ENCODE data around the gene TBC1D2B.

TBC1D2B gene

DNA sequence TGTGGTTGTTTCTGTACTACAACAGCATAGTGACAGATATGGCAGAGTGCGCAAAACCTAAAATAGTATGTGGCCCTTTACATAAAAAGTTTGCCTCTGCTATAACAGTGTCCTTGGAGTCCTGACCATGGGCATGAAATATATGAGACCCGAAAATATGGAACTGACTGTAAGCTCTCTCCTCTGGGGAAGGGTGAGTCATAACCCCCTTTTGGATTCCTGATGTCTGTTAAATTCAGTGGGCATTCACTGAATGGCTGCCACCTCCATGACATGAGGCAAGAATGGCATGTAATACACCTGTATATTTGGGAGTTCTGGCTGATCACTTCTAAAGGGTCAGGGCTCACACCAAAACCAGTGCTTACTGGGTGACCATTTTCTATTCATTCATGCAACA is 6.1 kb downstream of the TBC1D2B start:
- DNase-seq = no peak

DNA sequence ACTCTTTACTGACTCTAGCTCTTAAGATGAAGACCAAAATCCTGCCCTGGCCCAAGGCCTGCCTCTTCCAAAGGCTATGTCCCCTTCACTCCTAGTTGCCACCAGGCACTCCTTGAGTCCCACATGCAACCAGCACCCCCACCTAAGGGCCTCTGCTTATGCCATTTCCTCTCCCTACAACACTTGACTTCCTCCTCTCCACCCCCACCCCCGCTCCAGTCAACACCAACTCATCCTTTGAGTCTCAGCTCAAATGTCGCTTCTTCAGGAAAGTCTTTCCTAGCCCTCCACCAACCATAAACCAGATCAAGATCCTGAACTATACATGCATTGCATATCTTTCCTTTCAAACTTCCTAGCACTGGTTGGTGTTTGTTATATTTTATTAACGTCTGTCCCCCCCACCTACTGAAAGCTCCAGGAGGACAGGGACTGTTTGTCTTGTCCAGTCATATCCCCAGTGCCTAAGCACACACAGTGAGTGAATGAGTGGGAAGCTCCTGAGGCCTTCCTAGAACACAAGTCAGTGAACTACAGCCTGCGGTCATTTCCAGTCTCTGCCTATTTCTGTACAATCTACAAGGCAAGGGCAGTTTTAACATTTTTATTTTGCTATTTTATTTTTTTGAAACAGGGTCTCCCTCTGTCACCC is 7.3 kb downstream of the TBC1D2B start:
- peak; percentile 53 to 62 for DNase-seq

DNA sequence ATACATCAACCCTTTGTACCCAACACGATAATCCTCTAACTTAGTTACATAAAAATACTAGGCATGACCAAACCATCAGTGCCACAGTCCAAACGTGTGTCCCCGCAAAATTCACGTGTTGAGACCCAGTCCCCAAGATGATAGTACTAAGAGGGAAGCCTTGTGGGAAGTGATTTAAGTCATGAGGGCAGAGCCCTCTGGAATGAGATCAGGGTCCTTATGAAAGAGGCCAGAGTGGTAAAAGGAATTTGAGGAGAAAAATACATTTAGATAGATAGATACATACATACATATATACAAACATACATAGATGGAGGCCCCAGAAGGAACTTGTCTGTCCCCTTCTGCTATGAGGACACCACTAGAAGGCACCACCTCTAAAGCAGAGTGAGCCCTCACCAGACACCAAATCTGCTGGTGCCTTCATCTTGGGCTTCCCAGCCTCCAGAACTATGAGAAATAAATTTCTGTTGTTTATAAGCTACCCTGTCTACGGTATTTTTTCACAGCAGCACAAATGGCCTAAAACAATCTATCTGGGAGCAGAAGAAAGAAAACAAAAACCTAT is 8.0 kb downstream of the TBC1D2B start:
- DNase-seq = no peak

DNA sequence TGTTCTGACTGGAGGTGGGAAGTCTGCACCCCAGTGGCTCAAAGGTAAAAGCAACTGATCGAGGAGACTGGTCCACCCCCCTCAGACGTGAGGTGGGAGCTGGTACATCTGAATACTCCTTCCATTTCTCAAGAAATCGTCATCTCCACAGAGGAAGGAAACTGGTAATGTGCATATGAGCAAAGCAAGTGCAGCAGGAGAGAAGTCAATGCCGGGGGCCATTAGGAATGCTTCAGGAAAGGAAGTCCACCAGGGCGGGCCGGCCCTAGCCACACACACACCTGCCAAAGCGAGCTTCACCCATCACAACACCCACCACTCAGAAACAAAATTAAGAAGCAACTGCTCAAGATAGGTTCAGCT is 8.5 kb downstream of the TBC1D2B start:
- peak in 1 of 2 experiments; percentile 31 for DNase-seq

DNA sequence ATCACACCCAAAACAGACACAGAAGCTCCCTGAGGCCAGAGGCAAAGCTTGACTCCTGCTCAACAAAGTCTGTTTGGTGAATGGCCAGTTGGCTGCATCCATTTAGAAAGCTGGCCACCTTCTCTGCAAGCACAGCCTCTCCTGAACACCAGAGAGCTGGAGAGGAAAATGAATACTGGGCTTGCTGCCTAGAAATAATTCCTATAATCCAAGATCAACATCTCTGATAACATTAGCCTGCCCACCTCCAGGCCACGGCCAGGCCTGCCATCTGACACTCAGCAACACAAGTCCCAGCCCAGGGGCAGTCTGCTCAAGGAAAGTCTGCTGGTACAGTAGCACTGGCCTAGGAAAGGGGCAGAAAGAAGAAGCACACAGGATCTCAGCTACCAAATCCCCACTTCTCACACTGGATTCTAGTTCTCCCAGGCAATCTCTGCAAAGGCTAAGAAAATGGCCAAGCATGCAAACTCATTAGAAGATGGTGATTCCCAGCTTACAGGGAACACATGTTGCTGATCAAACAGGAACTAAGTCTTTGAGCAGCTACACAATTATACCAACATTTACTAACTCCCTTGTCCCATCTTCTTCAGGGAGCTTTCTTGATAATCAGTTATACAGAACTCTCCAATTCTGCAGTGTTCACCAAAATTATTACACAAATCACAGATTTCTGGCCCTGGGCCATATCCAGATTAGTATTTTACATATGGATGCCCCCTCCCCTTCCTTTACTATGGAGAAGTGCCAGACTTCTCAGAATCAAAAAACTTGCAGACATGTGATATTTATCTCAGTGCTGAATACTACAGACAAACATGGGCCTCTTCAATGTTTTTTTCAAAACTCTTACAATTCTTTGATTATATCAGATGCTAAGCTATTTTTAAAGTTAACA is 9.9 kb downstream of the TBC1D2B start:
- DNase-seq = no peak

DNA sequence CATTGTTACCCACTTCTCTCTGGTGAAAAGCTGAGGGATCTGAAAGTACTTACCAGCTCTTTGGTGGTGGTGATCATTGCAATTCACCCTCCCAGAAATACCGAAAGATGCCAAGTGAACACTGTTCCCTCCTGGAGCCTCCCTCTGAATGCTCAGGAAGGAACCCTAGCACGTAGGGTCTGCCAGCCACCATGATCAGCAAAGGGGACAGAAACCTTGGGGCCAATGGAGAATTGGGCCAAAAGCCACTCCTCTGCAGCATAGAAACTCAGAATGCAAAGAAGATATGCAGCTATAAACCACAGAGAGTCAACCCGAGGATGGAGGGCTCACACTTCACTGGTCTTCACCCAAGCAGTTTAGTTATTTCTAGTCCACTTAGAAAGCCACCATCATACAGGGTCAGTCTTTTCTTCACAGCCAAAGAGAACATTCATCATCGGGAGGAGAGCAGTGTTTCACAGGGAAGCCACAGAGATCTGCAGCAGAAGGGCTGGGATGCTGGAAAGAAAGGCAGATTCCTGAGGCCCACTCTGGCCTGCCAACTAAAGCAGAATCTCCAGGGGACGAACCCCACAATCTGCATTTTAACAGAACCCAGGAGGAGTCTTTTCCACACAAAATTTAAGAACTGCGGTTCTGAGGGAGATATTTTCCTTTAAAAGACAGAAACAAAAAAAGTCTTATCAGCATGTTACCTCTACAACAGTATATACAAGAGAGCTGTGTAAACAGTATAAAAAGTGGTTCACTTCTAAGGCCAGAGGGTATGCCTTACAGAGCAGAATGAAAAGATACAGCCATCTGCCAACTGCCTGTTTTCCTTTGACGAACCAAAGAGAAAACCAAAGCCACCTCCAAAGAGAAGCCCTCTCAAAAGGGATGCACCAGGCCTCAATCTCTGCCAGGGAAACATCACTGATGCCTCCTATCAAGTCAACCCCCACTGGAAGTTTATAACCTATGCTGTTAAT is 11.3 kb downstream of the TBC1D2B start:
- DNase-seq = no peak

DNA sequence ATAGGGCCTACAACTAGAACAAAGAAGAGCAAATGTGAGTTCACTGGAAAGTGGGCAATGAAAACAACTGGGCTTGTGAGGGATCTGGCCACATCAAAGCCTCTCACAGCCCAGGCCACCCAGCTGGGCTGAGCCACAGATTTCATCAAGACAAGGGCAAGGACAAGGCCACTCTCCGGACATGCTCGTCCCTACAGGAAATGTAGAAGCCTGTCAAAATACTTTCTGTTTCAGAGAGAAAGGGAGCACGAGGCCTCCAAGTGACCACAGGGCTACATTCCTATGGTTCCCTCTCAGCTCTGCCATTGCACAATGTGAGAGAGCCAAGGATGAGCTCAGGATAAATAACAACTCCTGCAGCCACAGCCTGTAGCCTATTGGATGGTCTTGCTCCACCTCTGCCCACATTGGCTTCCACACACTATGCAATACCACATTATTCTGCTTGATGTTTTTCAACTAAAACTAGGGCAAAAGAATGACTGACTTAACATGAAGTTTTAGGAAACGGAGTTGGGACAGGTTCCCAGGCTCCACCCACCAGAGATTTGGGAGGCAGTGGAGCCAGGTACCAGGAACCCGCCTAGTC is 12.1 kb downstream of the TBC1D2B start:
- no peak for DNase-seq

DNA sequence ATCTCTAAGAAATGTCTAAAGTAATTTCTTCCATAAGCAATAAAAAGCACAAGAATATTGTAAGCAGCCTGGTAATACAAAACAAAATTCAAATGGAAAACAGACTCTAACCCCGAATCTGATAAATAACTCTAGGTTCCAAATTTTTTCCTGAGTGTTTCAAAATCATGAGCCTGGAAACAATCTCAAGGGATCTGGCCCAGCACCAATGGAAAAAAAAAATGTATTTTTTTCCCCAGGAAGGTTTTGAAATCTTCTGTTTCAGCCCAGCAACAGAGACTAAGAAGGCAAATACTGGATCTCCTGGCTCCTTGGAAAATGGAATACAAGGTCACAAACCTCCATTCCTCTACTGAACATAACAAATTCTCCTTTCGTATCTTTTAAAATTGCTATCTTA is 13.0 kb downstream of the TBC1D2B start:
- DNase-seq = no peak

DNA sequence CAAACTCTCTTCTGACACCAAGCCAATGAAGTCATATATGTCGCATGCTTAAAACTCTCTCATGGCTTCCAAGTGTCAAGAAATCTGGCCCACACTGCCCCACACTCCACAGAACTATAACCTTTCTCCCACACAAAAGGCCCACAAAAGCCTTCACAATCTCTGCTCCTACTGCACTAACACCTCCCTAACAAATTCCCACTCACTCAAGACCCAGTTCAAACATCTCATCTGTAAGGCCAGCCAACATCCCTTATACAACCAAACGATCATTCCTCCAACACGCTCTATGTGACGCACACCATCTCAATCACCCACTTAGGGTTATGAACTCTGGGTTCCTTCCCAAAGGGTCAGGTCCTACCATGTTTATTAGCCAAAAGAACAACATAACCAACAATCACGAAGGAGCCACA is 13.5 kb downstream of the TBC1D2B start:
- DNase-seq = no peak

DNA sequence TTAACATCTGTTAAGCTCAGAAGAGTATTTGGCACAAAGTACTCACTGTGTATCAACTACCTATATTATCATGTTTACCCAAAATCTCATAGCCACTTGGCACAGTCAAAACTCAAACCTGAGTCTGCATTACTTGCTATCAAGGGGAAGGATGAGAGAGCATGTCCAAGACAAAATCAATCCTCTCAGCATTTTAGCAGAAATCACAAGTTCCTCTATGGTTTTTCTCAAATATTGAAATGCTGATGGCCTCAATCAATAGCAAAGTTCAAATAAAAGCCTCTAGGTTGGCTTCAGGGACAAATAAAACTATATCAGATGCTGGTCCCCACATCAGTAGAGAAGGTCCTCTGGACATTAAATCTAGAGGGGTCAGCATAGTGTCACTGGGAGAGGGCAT is 14.3 kb downstream of the TBC1D2B start:
- DNase-seq = no peak

DNA sequence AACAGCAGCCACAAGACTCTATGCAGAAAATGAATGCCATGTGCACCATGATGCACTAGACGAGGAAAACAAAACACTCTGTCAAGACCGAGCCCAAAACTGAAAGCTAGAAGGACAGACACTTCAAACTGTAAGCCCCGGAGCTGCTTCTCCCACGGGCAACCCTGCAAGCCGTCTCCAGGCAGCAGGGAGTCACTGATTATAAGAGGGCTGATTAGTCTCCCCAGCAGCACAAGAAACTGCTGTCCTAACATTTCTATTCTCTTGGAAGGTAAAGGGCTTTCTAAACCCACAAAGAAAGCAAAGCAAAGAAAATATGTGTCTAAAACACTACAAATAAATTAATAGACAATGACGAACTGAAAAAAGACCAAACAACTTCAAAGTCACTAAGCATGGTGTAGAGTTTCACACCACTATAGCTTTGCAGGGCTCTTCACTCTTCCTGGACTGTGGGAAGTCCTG is 15.5 kb downstream of the TBC1D2B start:
- peak in 1 of 2 experiments; percentile 44 for DNase-seq

DNA sequence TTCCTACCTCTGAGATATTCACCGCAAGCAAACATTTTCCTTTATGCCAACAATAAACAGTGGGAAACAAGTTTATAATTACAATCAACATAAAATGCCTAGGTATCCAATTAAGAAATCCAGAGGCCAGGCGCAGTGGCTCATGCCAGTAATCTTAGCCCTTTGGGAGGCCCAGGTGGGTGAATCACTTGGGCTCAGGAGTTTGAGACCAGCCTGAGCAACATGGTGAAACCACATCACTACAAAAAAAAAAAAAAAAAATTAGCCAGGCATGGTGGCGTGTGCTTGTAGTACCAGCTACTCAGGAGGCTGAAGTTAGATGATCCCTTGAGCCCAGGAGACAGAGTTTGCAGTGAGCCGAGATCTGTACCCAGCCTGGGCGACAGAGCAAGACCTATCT is 17.3 kb downstream of the TBC1D2B start:
- peak in 1 of 2 experiments; percentile 46 for DNase-seq

DNA sequence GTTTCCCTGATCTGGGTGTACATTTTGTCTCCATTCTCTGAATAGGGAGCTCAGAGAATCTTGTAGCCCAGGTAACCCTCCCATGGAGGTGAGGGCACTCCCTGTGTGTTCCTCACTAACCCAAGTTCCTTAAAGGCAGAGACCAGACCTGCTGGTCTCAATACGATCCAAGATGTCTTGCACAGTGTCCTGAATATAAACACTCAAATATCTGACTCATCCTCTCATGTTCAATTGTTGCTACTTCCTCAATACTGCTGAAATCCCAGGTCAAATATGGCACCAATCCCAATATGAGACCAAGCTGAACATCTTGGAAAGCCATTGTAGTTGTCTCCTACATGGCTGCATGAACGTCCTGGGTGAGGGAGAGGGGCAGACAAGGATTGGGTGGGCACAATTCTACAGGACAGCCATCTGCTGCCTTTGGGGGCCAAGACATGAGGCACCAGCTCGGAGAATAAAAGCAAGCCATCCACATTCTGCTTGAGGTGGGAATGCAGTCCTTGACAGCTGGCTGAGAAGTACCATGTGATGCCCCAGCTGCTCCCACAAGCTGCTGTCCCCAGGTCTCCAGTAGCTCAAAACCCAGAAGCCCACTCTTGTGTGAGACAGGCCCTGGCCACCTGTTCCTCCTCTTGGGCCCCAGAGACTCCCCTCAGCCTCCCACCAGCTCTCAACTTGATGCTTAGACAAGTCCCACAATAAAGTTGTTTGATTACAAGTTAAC is 18.2 kb downstream of the TBC1D2B start:
- DNase-seq = no peak

DNA sequence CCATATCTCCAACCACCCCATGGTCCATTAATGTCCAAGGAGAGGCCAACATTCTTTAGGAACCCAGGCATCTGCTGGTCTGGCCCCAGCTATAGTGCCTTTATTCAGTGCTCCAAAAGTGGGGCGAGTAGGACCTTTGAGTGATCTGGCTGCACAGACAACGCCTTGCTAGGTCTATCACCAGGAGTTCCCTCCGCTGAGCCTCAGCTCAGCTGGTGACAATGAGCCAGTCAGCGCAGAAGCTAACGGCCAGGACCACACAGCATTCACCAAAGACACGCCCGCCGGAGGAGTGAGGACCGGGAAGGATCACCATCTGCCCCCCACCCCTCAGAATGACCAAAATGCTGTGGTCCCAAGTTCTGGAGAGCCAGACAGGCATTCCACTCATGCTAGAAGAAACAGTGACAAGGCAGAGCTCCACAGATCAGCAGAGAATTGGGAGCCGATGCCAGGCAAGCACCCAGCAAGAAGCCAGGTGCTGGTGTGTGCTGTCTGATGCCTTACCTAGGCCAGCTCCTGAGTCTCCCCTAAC is 19.0 kb downstream of the TBC1D2B start:
- no peak for DNase-seq

DNA sequence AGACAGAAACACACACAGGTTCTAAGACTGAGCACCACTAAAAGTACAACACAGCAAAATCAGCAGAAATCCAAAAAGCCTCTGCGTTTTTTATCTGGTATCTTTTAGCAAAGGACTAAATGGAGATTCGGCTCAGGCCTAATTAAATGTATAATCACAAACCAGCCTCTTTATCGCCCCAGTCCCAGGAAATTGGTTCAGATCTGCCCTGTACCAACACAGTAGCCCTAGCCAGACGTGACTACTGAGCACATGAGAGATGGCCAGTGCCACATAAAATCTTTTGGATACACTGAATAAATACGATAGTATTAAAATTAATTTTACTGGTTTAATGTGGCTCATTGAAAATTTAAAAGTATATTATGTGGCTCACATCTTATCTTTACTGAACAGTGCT is 19.7 kb downstream of the TBC1D2B start:
- DNase-seq = no peak

DNA sequence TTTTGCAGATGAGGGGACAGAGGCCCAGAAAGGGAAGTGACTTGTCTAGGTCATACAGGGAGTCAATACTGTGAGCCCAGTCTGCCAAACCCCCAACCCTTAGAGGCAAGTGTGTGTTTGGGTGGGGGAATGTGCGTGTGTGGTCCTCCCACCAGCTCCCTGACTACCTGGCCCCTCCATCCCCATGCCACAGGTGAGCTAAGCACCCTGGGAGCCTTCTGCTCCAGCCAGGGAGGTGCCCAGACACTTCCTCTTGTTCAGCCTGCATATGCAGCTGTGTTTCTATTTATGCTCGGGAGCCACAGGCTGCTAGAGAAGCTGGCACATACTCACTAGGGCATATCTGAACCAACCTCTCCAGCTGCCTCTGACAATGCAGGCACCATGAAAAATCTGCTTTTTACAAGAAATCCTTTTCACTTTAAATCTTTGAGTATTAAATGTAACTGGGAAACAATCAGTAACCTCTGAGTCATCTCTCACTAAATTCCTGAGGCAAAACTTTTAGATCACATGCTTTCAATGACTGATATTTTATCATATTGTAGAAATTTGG is 20.7 kb downstream of the TBC1D2B start:
- DNase-seq = no peak

DNA sequence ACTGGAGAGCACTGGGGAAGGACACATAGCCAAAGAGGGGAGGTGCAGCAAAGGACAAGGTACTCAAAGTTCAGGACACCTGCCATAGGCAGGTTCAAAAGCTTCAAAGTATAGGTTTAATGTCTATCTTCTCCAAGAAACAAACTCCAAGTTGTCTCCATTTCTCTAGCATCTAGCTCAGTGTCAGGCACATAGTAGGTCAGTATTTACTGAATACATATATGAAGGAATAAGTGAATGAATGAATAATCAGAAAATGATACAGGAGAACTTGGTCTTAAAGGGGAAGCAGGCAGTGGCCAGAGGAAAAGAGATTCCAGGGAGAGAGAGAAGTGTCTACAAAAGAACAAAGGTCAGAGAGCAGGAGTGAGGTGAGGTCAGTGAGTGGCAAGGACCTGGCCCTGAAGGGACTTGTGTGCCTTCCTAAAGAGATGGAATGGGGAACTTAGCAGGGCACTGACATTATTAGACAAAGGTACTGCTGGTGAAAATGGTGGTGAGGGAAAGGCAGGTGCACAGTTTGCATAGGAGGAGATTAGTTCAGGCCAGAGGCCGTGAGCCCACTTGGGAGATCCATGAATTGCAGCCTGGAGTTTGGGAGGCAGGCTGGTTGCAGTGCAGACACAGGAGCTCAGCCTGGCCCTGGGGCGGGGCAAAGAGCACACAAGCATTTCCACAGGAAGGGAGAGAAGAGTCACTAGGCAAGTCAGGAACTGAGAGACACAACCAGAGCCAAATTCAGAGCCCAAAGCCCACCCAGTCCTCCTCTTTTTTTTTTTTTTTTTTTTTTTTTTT is 21.4 kb downstream of the TBC1D2B start:
- DNase-seq = peak in 1 of 2 experiments; percentile 36

DNA sequence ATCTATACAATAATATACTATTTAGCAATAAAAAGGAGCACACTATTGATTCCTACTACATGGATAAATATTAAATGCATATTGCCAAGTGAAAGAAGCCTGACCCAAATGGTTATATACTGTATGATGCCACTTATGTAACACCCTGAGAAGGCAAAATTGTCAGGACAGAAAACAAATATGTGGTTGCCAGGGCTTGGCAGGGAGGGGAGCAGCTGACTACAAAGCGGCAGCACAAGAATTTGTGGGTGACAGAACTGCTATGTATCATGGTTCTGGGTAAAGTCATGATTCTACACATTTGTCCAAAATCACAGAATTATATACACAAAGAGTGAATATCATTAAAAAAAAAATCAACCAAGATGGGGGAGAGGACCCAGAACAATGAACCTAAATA is 22.5 kb downstream of the TBC1D2B start:
- DNase-seq = no peak

DNA sequence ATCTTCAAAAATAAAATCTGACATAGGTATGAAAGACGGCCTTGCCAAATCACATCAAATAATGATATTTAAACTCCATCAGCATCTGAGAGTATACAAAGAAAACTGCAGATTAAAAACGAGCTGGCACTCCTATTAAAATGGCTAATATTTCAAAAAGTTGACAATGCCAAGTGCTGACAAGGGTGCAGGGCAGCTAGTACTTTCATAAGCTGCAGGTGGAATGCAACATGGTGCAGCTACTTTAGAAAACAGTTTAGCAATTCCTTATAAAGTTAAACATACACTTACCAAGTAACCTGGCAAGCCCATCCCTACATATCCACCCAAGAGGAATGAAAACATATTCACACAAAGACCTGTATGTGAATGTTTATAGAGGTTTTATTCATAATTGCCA is 23.0 kb downstream of the TBC1D2B start:
- no peak for DNase-seq

DNA sequence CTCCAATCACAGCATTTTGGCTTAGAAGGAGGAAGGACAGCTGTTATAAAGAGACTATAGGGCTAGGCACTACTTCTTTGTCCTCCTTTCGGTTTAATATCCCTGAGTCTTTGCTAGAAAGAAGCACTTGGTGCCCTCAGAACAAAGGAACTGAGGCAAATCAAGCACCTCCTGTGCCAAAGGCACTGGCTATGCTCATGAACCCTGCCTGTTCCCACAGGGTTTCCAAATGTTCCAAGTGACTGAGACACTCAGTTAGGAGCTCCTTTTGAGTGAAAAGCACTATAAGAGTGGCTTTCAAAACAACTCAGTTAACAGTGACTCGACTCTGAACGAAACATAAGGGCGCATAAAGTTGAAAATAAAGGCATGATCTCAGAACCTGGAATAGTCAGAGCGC is 25.0 kb downstream of the TBC1D2B start:
- no peak for DNase-seq

Data from activated CD4-positive, alpha-beta T cell treated with anti-CD3 and anti-CD28 coated beads, Interleukin-2, amount 50 U/mL, for 48 hours (primary cell).